Natural killer cell (primary cell): ENCODE results near the gene FDXR. TPM values are rescaled to one million over a fixed set of nuclear protein-coding genes. Genes with fewer than 3 reads are reported as not detected.

Source experiments
- ATAC-seq, 3 donors: fragments of 150-1000 bp in 2 of 3; fragments of 200-7000 bp in 1 of 3; cut with Tn5 transposase; 1 replicate in 1 of 3; 2 replicates in 2 of 3; pipeline ENCODE4 v1.10.0; 2021; ENCODE audit warnings: mild to moderate bottlenecking in 2 of 3, moderate library complexity in 2 of 3
- DNase-seq, 2 donors: peaks; one replicate each; pipeline versions ENCODE4 v3.0.0 to v3.0.0-alpha.2; 2013 to 2021; ENCODE audit warnings: mixed read lengths in 1 of 2
- H3K27ac ChIP-seq: one replicate; pipeline ENCODE4 v1.5.1; 2013; ENCODE audit warnings: mild to moderate bottlenecking, low read length
- H3K27me3 ChIP-seq: one replicate; pipeline ENCODE4 v1.6.1; 2013; ENCODE audit warnings: low read length; ENCODE audit not compliant: control insufficient read depth, insufficient read depth
- H3K36me3 ChIP-seq: one replicate; pipeline ENCODE4 v1.6.1; 2013; ENCODE audit warnings: low read length; ENCODE audit not compliant: control insufficient read depth, insufficient read depth
- H3K4me1 ChIP-seq: one replicate; pipeline ENCODE4 v1.6.1; 2013; ENCODE audit warnings: low read length; ENCODE audit not compliant: control insufficient read depth, insufficient read depth
- H3K4me3 ChIP-seq: one replicate; pipeline ENCODE4 v1.5.1; 2013; ENCODE audit warnings: low read length
- H3K9me3 ChIP-seq: one replicate; pipeline ENCODE4 v1.6.1; 2013; ENCODE audit warnings: low read length; ENCODE audit not compliant: control insufficient read depth, insufficient read depth
- H3K27ac Mint-ChIP-seq, 2 donors: one replicate each; pipeline ENCODE4 v1.8.0; 2022; ENCODE audit warnings: mild to moderate bottlenecking in 2 of 2, mixed read lengths in 2 of 2, moderate library complexity in 1 of 2
- H3K27me3 Mint-ChIP-seq, 2 donors: one replicate each; pipeline ENCODE4 v1.8.0; 2022; ENCODE audit warnings: low read depth in 2 of 2, mixed read lengths in 2 of 2
- H3K36me3 Mint-ChIP-seq: one replicate; pipeline ENCODE4 v1.8.0; 2022; ENCODE audit warnings: mixed read lengths
- H3K4me1 Mint-ChIP-seq, 2 donors: one replicate each; pipeline ENCODE4 v1.8.0; 2022; ENCODE audit warnings: mixed read lengths in 2 of 2
- H3K4me3 Mint-ChIP-seq: one replicate; pipeline ENCODE4 v1.8.0; 2022; ENCODE audit warnings: mild to moderate bottlenecking, moderate library complexity, mixed read lengths
- H3K9me3 Mint-ChIP-seq, 2 donors: one replicate each; pipeline ENCODE4 v1.8.0; 2022; ENCODE audit warnings: mixed read lengths in 2 of 2
- WGBS: methylation state at CpG from one replicate; pipeline ENCODE4 v1.1.7; 2013; ENCODE audit warnings: missing lambda C conversion rate; ENCODE audit not compliant: insufficient coverage; 5-methylcytosine and 5-hydroxymethylcytosine counted together
- intact Hi-C: fragments of 100-400 bp; cut with micrococcal nuclease; formaldehyde crosslinking; loops from one replicate; pipeline ENCODE4 v1.14.2; 2022
- total RNA-seq, 4 donors: library from RNA; stranded (reverse); fragments of 120-200 nt in 1 of 4; gene quantifications; one replicate each; pipeline versions ENCODE4 v1.2.3 to v1.2.4, GENCODE V29; 2013 to 2022
- TF ChIP-seq, protein P1 (sequence below): fragments of 200-600 bp; IDR thresholded peaks from one replicate; pipeline ENCODE4 v1.8.0; 2022; ENCODE audit warnings: antibody characterized with exemption

Gene FDXR
- total RNA-seq, 3 donors from 2014 or later (not counting 1 experiment from before 2014, with no cell fraction given): 4.5 to 9.1 (median 7.8) TPM

DNA sequence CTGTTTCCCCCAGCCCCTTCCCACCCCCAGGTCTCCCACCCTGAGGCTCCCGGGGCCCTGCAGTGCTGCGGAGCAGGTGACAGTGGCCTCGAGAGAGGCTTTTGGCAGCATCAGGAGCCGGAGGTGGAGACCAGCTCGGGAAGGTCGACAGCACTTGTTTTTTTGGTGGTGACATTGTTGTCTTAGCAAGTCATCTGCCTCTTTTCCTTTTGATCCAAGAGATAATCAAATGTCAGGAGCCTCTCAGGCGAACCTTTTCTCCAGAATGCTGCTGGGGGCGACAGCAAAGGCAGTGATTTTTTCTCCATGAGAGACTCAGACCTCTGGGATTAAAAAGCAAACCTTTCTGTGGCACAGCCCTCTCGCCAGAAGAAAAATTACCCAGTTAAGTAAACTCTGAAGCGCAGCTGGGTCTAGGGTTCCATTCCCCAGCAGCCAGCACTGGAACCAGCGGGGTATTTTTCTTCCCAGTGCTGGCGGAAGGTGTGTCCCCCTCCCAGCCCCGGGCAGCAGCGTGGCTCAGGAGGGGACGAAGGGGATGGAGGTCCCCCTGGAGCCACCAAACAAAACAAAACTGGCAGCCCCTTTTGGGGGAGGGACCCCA, 50.4 kb downstream of the FDXR start:
- no peaks in the 10 kb centered on the region for H3K27me3 ChIP-seq
- H3K27ac ChIP-seq: no peak overlapping the region
- intact Hi-C loops: no loop called here
- TF ChIP-seq, protein P1, sequence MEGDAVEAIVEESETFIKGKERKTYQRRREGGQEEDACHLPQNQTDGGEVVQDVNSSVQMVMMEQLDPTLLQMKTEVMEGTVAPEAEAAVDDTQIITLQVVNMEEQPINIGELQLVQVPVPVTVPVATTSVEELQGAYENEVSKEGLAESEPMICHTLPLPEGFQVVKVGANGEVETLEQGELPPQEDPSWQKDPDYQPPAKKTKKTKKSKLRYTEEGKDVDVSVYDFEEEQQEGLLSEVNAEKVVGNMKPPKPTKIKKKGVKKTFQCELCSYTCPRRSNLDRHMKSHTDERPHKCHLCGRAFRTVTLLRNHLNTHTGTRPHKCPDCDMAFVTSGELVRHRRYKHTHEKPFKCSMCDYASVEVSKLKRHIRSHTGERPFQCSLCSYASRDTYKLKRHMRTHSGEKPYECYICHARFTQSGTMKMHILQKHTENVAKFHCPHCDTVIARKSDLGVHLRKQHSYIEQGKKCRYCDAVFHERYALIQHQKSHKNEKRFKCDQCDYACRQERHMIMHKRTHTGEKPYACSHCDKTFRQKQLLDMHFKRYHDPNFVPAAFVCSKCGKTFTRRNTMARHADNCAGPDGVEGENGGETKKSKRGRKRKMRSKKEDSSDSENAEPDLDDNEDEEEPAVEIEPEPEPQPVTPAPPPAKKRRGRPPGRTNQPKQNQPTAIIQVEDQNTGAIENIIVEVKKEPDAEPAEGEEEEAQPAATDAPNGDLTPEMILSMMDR: no peak
- Mint-ChIP-seq H3K27me3 (no peaks in the 10 kb centered on the region), H3K36me3 (no peaks in the 10 kb centered on the region), H3K4me1 (no peaks in the 10 kb centered on the region), H3K27ac (no peak overlapping the region), H3K9me3 (no peaks in the 10 kb centered on the region), H3K4me3 (no peak overlapping the region)
- no peak for ATAC-seq
- H3K4me3 ChIP-seq: no peak overlapping the region
- 93% methylated on average over 15 of the region's 15 CpGs for WGBS
- no peak for DNase-seq
- H3K9me3 ChIP-seq: no peaks in the 10 kb centered on the region
- no peaks in the 10 kb centered on the region for H3K4me1 ChIP-seq
- peaks cover 40% of the 10 kb centered on the region for H3K36me3 ChIP-seq

DNA sequence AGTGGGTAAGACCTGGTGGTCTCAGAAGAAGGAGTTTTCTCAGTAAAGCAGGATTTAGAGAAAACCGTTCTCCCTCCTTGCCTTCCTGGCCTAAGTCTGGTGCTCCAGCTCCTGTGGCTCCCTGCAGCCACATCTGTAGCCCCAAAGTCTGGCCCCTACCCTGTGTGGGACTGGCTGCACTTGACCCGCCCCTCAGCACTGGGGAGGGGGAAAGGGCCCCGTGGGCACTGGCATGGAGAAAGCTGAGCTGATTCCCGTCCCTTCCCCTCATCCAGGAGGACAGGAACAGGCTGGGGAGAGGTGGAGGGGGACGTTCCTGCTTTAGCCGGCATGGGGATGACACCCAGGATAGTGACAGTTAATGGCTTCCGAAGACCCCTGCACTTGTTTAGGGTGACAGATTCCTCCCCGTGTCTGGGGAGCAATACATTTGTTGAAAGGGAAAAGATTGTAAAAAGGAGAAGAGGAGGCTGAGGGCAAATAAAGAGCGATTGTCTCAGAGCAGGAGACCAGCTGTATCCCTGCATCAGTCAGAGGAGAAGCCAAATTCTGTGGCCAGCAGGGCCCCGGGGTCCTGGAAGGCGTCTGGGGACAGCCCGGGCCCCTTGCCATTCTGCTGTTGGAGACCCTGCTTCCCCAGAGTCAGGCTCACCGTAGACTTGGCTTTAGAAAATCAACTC, 51.0 kb downstream of the FDXR start:
- WGBS: 95% methylated on average over 13 of the region's 13 CpGs
- ATAC-seq: no peak
- H3K4me1 Mint-ChIP-seq: no peaks in the 10 kb centered on the region
- H3K27ac Mint-ChIP-seq: no peak overlapping the region
- H3K27me3 ChIP-seq: no peaks in the 10 kb centered on the region
- H3K9me3 Mint-ChIP-seq: no peaks in the 10 kb centered on the region
- intact Hi-C loops: no loop called here
- H3K9me3 ChIP-seq: no peaks in the 10 kb centered on the region
- H3K4me1 ChIP-seq: no peaks in the 10 kb centered on the region
- H3K36me3 ChIP-seq: peaks cover 45% of the 10 kb centered on the region
- no peak overlapping the region for H3K4me3 Mint-ChIP-seq
- TF ChIP-seq, protein P1: no peak
- H3K4me3 ChIP-seq: no peak overlapping the region
- H3K27ac ChIP-seq: no peak overlapping the region
- no peaks in the 10 kb centered on the region for H3K36me3 Mint-ChIP-seq
- DNase-seq: no peak
- H3K27me3 Mint-ChIP-seq: no peaks in the 10 kb centered on the region

DNA sequence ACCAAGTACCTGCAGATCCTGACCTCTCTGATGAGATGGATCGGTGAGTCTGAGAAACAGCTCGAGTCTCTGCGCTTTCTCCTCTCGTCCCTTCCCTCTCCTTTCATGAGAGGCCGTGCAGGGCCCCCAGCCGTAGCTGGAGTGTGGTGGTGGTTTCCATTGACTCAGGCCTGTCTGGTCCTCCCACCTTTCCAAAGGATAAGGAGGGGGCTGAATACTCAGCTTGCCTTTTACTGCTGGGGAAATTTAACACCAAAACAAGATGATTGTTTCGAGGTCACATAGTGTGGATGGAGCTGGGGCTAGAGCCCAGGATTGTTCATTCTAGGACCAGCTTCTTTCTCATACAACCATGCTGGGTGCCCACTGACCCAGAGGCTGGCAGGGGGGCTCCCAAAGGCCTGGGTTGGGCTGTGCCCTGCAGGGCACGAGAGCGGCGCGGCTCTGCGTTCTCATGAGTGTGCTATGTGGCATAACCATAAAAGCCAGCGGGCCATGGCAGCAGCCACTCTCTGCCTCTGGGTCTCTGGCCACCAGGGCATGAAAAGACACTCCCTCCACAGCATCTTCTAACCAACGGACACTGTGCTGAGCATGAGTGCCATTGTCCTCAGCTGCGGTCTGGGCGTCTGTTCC, 52.9 kb downstream of the FDXR start:
- no peaks in the 10 kb centered on the region for H3K27me3 ChIP-seq
- H3K4me3 ChIP-seq: no peak overlapping the region
- 96% methylated on average over 14 of the region's 16 CpGs for WGBS
- ATAC-seq: no peak
- Mint-ChIP-seq H3K27me3 (no peaks in the 10 kb centered on the region), H3K27ac (no peak overlapping the region), H3K4me1 (peaks cover 4 to 6% of the 10 kb centered on the region in 2 donors), H3K36me3 (no peaks in the 10 kb centered on the region), H3K4me3 (no peak overlapping the region), H3K9me3 (no peaks in the 10 kb centered on the region)
- no peaks in the 10 kb centered on the region for H3K9me3 ChIP-seq
- no peak for DNase-seq
- TF ChIP-seq, protein P1: no peak
- intact Hi-C loops: no loop called here
- H3K4me1 ChIP-seq: no peaks in the 10 kb centered on the region
- peaks cover 42% of the 10 kb centered on the region for H3K36me3 ChIP-seq
- H3K27ac ChIP-seq: no peak overlapping the region
